ENCODE measurements around the gene TEX14. TPM values are rescaled to one million over a fixed set of nuclear protein-coding genes. Genes with fewer than 3 reads are reported as not detected.

TEX14 gene
- total RNA-seq, 1 donor from 2014 or later: 0.20 TPM

GRCh38 chr17:58534901-58535421 lies 156.9 kb downstream of the TEX14 start:
- Mint-ChIP-seq H3K27ac (ENCODE audit: unreplicated experiment) (peak overlapping the region; percentile 77), H3K4me1 (ENCODE audit: low read depth, unreplicated experiment) (peaks cover 24% of the 10 kb centered on the region), H3K36me3 (ENCODE audit: unreplicated experiment) (no peaks in the 10 kb centered on the region), H3K9me3 (ENCODE audit: unreplicated experiment) (peaks cover 4% of the 10 kb centered on the region), H3K27me3 (ENCODE audit: unreplicated experiment) (peaks cover 8% of the 10 kb centered on the region), H3K4me3 (ENCODE audit: unreplicated experiment) (no peak overlapping the region)
- no peak for TF ChIP-seq CTCF (IDR thresholded peaks at IDR 0.05; ENCODE audit: partially characterized antibody, unreplicated experiment)
- no peak for DNase-seq

- peaks cover 4% of the 10 kb centered on the region for H3K9me3 Mint-ChIP-seq (ENCODE audit: unreplicated experiment)
- TF ChIP-seq CTCF (IDR thresholded peaks at IDR 0.05; ENCODE audit: partially characterized antibody, unreplicated experiment): no peak
- H3K4me3 Mint-ChIP-seq (ENCODE audit: unreplicated experiment): no peak overlapping the region
- peaks cover 23% of the 10 kb centered on the region for H3K4me1 Mint-ChIP-seq (ENCODE audit: low read depth, unreplicated experiment)
- no peak overlapping the region for H3K27ac Mint-ChIP-seq (ENCODE audit: unreplicated experiment)
- no peaks in the 10 kb centered on the region for H3K36me3 Mint-ChIP-seq (ENCODE audit: unreplicated experiment)
- H3K27me3 Mint-ChIP-seq (ENCODE audit: unreplicated experiment): peaks cover 10% of the 10 kb centered on the region
- no peak for DNase-seq
Observed at GRCh38 chr17:58534331-58534730, 157.5 kb downstream of the TEX14 start.

- H3K27me3 Mint-ChIP-seq (ENCODE audit: unreplicated experiment): peaks cover 13% of the 10 kb centered on the region
- no peaks in the 10 kb centered on the region for H3K36me3 Mint-ChIP-seq (ENCODE audit: unreplicated experiment)
- peaks cover 4% of the 10 kb centered on the region for H3K9me3 Mint-ChIP-seq (ENCODE audit: unreplicated experiment)
- no peak overlapping the region for H3K27ac Mint-ChIP-seq (ENCODE audit: unreplicated experiment)
- DNase-seq: no peak
- H3K4me1 Mint-ChIP-seq (ENCODE audit: low read depth, unreplicated experiment): peaks cover 23% of the 10 kb centered on the region
- peak overlapping the region; percentile 14 for H3K4me3 Mint-ChIP-seq (ENCODE audit: unreplicated experiment)
- TF ChIP-seq CTCF (IDR thresholded peaks at IDR 0.05; ENCODE audit: partially characterized antibody, unreplicated experiment): no peak
Observed at GRCh38 chr17:58533616-58534188, 158.1 kb downstream of the TEX14 start.

GRCh38 chr17:58532555-58532951 lies 159.3 kb downstream of the TEX14 start:
- Mint-ChIP-seq H3K4me3 (ENCODE audit: unreplicated experiment) (peak overlapping the region; percentile 79), H3K27me3 (ENCODE audit: unreplicated experiment) (peaks cover 13% of the 10 kb centered on the region), H3K4me1 (ENCODE audit: low read depth, unreplicated experiment) (peaks cover 23% of the 10 kb centered on the region)

More at GRCh38 chr17:58532555-58532951, 159.3 kb downstream of the TEX14 start:
- no peak for TF ChIP-seq CTCF (IDR thresholded peaks at IDR 0.05; ENCODE audit: partially characterized antibody, unreplicated experiment)
- Mint-ChIP-seq H3K9me3 (ENCODE audit: unreplicated experiment) (peaks cover 4% of the 10 kb centered on the region), H3K36me3 (ENCODE audit: unreplicated experiment) (no peaks in the 10 kb centered on the region), H3K27ac (ENCODE audit: unreplicated experiment) (peak overlapping the region; percentile 33)
- DNase-seq: no peak

Measured in glutamatergic neuron (in vitro differentiated cells).